ENCODE results near the gene MYEF2.

MYEF2 gene

DNA sequence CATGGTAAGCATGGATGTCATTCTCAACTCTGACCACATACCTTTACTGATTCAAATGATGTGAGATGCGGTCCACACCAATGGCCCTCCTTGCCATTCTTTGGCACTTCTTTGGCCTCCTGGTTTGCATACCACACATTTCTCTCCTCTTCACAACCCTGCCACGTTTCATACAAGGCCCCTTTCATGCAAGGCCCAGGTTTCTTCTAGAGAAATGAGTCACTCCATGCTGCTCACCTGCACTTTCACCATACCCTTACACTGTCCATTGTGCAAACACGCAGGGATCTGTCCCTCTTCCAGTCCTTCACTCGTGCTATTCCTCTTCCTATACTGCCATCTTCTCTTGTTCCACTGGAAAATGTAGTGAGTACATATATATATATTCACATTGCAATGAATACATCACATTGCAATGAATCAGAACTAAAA lies 81.7 kb downstream of the MYEF2 start:
- Histone ChIP-seq H3K9me3 (ENCODE audit: control insufficient read depth, low read length) (no peaks in the 10 kb centered on the region), H3K36me3 (ENCODE audit: control insufficient read depth, insufficient read depth, low read length) (no peaks in the 10 kb centered on the region), H3K4me3 (ENCODE audit: insufficient read depth, low read depth, low read length, poor library complexity, severe bottlenecking) (no peak overlapping the region), H3K4me1 (ENCODE audit: control insufficient read depth, insufficient read depth, low read length, poor library complexity, severe bottlenecking) (no peaks in the 10 kb centered on the region), H3K27ac (ENCODE audit: insufficient read depth, low read length, poor library complexity, severe bottlenecking) (no peak overlapping the region), H3K27me3 (replicated peaks; ENCODE audit: control insufficient read depth, insufficient read depth, low read length, poor library complexity, severe bottlenecking) (no peaks in the 10 kb centered on the region)
- no peak for DNase-seq

- Histone ChIP-seq H3K36me3 (ENCODE audit: control insufficient read depth, insufficient read depth, low read length) (no peaks in the 10 kb centered on the region), H3K27me3 (replicated peaks; ENCODE audit: control insufficient read depth, insufficient read depth, low read length, poor library complexity, severe bottlenecking) (no peaks in the 10 kb centered on the region), H3K9me3 (ENCODE audit: control insufficient read depth, low read length) (no peaks in the 10 kb centered on the region), H3K4me3 (ENCODE audit: insufficient read depth, low read depth, low read length, poor library complexity, severe bottlenecking) (no peak overlapping the region), H3K27ac (ENCODE audit: insufficient read depth, low read length, poor library complexity, severe bottlenecking) (no peak overlapping the region), H3K4me1 (ENCODE audit: control insufficient read depth, insufficient read depth, low read length, poor library complexity, severe bottlenecking) (no peaks in the 10 kb centered on the region)
- DNase-seq, result no peak
These were observed 86.6 kb downstream of the MYEF2 start for GRCh38 chr15:48091522-48091921.

- Histone ChIP-seq H3K9me3 (ENCODE audit: control insufficient read depth, low read length) (no peaks in the 10 kb centered on the region), H3K4me3 (ENCODE audit: insufficient read depth, low read depth, low read length, poor library complexity, severe bottlenecking) (no peak overlapping the region), H3K27ac (ENCODE audit: insufficient read depth, low read length, poor library complexity, severe bottlenecking) (no peak overlapping the region), H3K27me3 (replicated peaks; ENCODE audit: control insufficient read depth, insufficient read depth, low read length, poor library complexity, severe bottlenecking) (no peaks in the 10 kb centered on the region), H3K36me3 (ENCODE audit: control insufficient read depth, insufficient read depth, low read length) (no peaks in the 10 kb centered on the region), H3K4me1 (ENCODE audit: control insufficient read depth, insufficient read depth, low read length, poor library complexity, severe bottlenecking) (no peaks in the 10 kb centered on the region)
- no peak for DNase-seq
These were observed 87.4 kb downstream of the MYEF2 start for GRCh38 chr15:48090666-48091065.

DNA sequence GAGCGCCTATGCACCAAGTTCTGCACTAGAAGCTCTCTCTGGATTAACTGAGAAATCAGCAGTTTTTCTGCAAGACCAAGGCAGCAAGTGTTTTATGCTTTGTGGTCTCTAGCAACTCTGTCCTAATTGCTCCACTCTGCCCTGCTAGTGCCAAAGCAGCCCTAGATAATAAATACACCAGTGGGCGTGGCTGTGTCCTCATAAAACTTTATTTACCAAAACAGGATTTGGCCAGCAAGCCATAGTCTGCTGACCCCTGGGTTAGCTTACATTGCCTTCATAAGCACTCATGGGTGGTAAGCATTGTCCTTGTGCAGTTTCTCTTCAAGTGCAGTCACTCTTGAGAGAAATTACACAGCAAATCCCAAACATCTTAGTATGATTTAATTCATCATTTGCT lies 88.0 kb downstream of the MYEF2 start:
- no peak for DNase-seq
- H3K4me1 ChIP-seq (ENCODE audit: control insufficient read depth, insufficient read depth, low read length, poor library complexity, severe bottlenecking), result no peaks in the 10 kb centered on the region

GRCh38 chr15:48089702-48090101 lies 88.4 kb downstream of the MYEF2 start:
- no peak for DNase-seq
- H3K27me3 ChIP-seq (replicated peaks; ENCODE audit: control insufficient read depth, insufficient read depth, low read length, poor library complexity, severe bottlenecking), result no peaks in the 10 kb centered on the region
- H3K27ac ChIP-seq (ENCODE audit: insufficient read depth, low read length, poor library complexity, severe bottlenecking), result no peak overlapping the region
- H3K4me3 ChIP-seq (ENCODE audit: insufficient read depth, low read depth, low read length, poor library complexity, severe bottlenecking), result no peak overlapping the region
- no peaks in the 10 kb centered on the region for H3K36me3 ChIP-seq (ENCODE audit: control insufficient read depth, insufficient read depth, low read length)
- no peaks in the 10 kb centered on the region for H3K9me3 ChIP-seq (ENCODE audit: control insufficient read depth, low read length)
- H3K4me1 ChIP-seq (ENCODE audit: control insufficient read depth, insufficient read depth, low read length, poor library complexity, severe bottlenecking), result no peaks in the 10 kb centered on the region

More for the DNA sequence above, 88.0 kb downstream of the MYEF2 start:
- H3K27ac ChIP-seq (ENCODE audit: insufficient read depth, low read length, poor library complexity, severe bottlenecking), result no peak overlapping the region
- H3K27me3 ChIP-seq (replicated peaks; ENCODE audit: control insufficient read depth, insufficient read depth, low read length, poor library complexity, severe bottlenecking), result no peaks in the 10 kb centered on the region
- no peaks in the 10 kb centered on the region for H3K36me3 ChIP-seq (ENCODE audit: control insufficient read depth, insufficient read depth, low read length)
- H3K4me3 ChIP-seq (ENCODE audit: insufficient read depth, low read depth, low read length, poor library complexity, severe bottlenecking), result no peak overlapping the region
- H3K9me3 ChIP-seq (ENCODE audit: control insufficient read depth, low read length), result no peaks in the 10 kb centered on the region

DNA sequence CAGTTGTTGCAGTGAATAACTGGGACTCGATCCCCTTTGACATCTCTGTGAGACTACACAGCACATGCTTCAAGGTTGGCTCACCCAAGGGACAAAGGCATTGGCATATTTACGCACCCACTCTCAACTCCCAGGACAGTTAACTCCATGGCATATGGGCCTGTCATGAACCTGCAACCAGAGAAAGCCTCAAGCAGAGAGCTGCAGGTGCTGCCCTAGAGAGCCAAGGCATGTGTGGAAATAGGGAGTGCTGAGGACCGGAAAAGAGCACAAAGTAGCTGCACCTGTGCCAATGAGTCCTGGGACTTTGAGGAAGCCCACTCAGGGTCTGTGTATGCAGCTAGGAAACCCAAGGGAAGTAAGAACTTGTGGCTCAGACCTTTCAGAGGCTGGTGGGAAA lies 90.3 kb downstream of the MYEF2 start:
- Histone ChIP-seq H3K9me3 (ENCODE audit: control insufficient read depth, low read length) (no peaks in the 10 kb centered on the region), H3K27ac (ENCODE audit: insufficient read depth, low read length, poor library complexity, severe bottlenecking) (no peak overlapping the region), H3K4me3 (ENCODE audit: insufficient read depth, low read depth, low read length, poor library complexity, severe bottlenecking) (no peak overlapping the region)

GRCh38 chr15:48086576-48086975 lies 91.5 kb downstream of the MYEF2 start:
- H3K4me1 ChIP-seq (ENCODE audit: control insufficient read depth, insufficient read depth, low read length, poor library complexity, severe bottlenecking), result no peaks in the 10 kb centered on the region
- H3K27ac ChIP-seq (ENCODE audit: insufficient read depth, low read length, poor library complexity, severe bottlenecking), result no peak overlapping the region
- H3K36me3 ChIP-seq (ENCODE audit: control insufficient read depth, insufficient read depth, low read length), result no peaks in the 10 kb centered on the region
- no peak for DNase-seq
- H3K4me3 ChIP-seq (ENCODE audit: insufficient read depth, low read depth, low read length, poor library complexity, severe bottlenecking), result no peak overlapping the region
- no peaks in the 10 kb centered on the region for H3K9me3 ChIP-seq (ENCODE audit: control insufficient read depth, low read length)
- no peaks in the 10 kb centered on the region for H3K27me3 ChIP-seq (replicated peaks; ENCODE audit: control insufficient read depth, insufficient read depth, low read length, poor library complexity, severe bottlenecking)

More for the DNA sequence above, 90.3 kb downstream of the MYEF2 start:
- Histone ChIP-seq H3K36me3 (ENCODE audit: control insufficient read depth, insufficient read depth, low read length) (no peaks in the 10 kb centered on the region), H3K4me1 (ENCODE audit: control insufficient read depth, insufficient read depth, low read length, poor library complexity, severe bottlenecking) (no peaks in the 10 kb centered on the region), H3K27me3 (replicated peaks; ENCODE audit: control insufficient read depth, insufficient read depth, low read length, poor library complexity, severe bottlenecking) (no peaks in the 10 kb centered on the region)
- DNase-seq, result no peak

GRCh38 chr15:48086133-48086532 lies 92.0 kb downstream of the MYEF2 start:
- DNase-seq, result no peak
- Histone ChIP-seq H3K9me3 (ENCODE audit: control insufficient read depth, low read length) (no peaks in the 10 kb centered on the region), H3K27me3 (replicated peaks; ENCODE audit: control insufficient read depth, insufficient read depth, low read length, poor library complexity, severe bottlenecking) (no peaks in the 10 kb centered on the region), H3K27ac (ENCODE audit: insufficient read depth, low read length, poor library complexity, severe bottlenecking) (no peak overlapping the region), H3K4me3 (ENCODE audit: insufficient read depth, low read depth, low read length, poor library complexity, severe bottlenecking) (no peak overlapping the region), H3K36me3 (ENCODE audit: control insufficient read depth, insufficient read depth, low read length) (no peaks in the 10 kb centered on the region), H3K4me1 (ENCODE audit: control insufficient read depth, insufficient read depth, low read length, poor library complexity, severe bottlenecking) (no peaks in the 10 kb centered on the region)

- H3K27ac ChIP-seq (ENCODE audit: insufficient read depth, low read length, poor library complexity, severe bottlenecking), result no peak overlapping the region
- no peaks in the 10 kb centered on the region for H3K36me3 ChIP-seq (ENCODE audit: control insufficient read depth, insufficient read depth, low read length)
- H3K9me3 ChIP-seq (ENCODE audit: control insufficient read depth, low read length), result no peaks in the 10 kb centered on the region
- H3K4me3 ChIP-seq (ENCODE audit: insufficient read depth, low read depth, low read length, poor library complexity, severe bottlenecking), result no peak overlapping the region
- H3K4me1 ChIP-seq (ENCODE audit: control insufficient read depth, insufficient read depth, low read length, poor library complexity, severe bottlenecking), result no peaks in the 10 kb centered on the region
- DNase-seq, result no peak
- no peaks in the 10 kb centered on the region for H3K27me3 ChIP-seq (replicated peaks; ENCODE audit: control insufficient read depth, insufficient read depth, low read length, poor library complexity, severe bottlenecking)
These were observed 92.5 kb downstream of the MYEF2 start for GRCh38 chr15:48085591-48085930.

DNA sequence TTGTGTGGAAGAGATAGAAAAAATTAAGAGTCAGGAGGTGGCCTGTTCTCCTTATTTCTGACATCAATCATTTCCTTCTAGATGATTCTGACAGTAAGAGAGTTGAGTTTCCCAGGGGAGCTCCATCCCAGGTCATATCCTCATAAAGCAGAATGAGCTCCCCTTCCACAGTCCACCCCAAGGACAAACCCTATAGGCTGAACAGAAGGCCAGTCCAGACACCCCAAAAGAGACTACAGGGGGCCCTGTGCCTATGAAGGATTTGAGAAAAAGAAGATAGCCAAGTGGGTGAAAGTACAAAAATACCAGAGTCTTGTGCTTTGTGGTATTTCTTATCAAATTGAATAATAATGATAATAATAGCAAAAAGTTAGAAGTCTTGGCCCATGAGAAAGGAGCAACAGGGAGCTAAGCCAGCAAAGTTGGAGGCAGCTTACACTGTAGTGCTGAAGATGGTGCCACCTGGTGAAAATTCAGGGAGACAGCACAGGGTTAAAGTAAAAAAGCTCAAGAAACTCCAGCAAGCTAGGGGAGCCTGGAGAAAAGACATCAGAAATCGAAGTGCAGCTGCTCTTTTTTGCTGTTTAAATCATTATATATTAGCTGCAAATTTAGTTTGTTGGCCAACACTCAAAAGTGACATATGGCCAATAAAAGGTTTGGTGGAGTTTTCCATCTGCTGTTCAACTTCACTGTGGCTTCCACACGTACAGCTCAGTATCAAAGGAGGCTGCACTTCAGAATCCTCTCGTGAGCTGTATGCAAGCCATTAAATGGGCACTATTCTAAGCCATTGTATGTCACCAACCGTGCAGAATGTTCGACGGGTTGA lies 93.1 kb downstream of the MYEF2 start:
- DNase-seq, result no peak
- H3K27ac ChIP-seq (ENCODE audit: insufficient read depth, low read length, poor library complexity, severe bottlenecking), result no peak overlapping the region
- H3K9me3 ChIP-seq (ENCODE audit: control insufficient read depth, low read length), result no peaks in the 10 kb centered on the region
- H3K27me3 ChIP-seq (replicated peaks; ENCODE audit: control insufficient read depth, insufficient read depth, low read length, poor library complexity, severe bottlenecking), result no peaks in the 10 kb centered on the region
- H3K4me3 ChIP-seq (ENCODE audit: insufficient read depth, low read depth, low read length, poor library complexity, severe bottlenecking), result no peak overlapping the region
- no peaks in the 10 kb centered on the region for H3K4me1 ChIP-seq (ENCODE audit: control insufficient read depth, insufficient read depth, low read length, poor library complexity, severe bottlenecking)
- H3K36me3 ChIP-seq (ENCODE audit: control insufficient read depth, insufficient read depth, low read length), result no peaks in the 10 kb centered on the region

Data from effector memory CD4-positive, alpha-beta T cell (primary cell).